Pulmonary artery endothelial cell (primary cell): ENCODE results near the gene C9orf85. TPM values are rescaled to one million over a fixed set of nuclear protein-coding genes. Genes with fewer than 3 reads are reported as not detected.
"Not testable (repeated sequence)": the region's sequence is repeated elsewhere in the genome, so short reads cannot be mapped to it uniquely, and the experiment has no call there.

Experiments
- DNase-seq: peaks from one replicate; pipeline ENCODE4 v3.0.0-alpha.2; 2011; ENCODE audit warnings: low read depth, low spot score
- total RNA-seq: library from RNA; depleted of rRNA; stranded (reverse); fragments of >200 nt; gene quantifications from 2 replicates; pipeline ENCODE4 v1.2.3, GENCODE V29; 2014

C9orf85 gene
- total RNA-seq, 1 donor from 2014 or later, result 11.3 TPM

- no peak for DNase-seq
Observed at GRCh38 chr9:72006501-72006900, 95.1 kb downstream of the C9orf85 start.

- DNase-seq, result not testable (repeated sequence)
Observed at GRCh38 chr9:72007726-72008125, 96.3 kb downstream of the C9orf85 start.

GRCh38 chr9:72012646-72013045 lies 101.2 kb downstream of the C9orf85 start:
- DNase-seq, result no peak

GRCh38 chr9:72013292-72013760 lies 101.9 kb downstream of the C9orf85 start:
- DNase-seq, result no peak

- DNase-seq, result no peak
Observed at GRCh38 chr9:72022841-72023240, 111.4 kb downstream of the C9orf85 start.

Other genes with a start within 250 kb of the C9orf85 start
- 75.6 and 153 TPM in 2 replicates for gene CEMIP2, start 143.1 kb upstream of the C9orf85 start, total RNA-seq
- 26.1 and 29.8 TPM in 2 replicates for gene ABHD17B, start 446 bp upstream of the C9orf85 start, total RNA-seq
- not detected in 2 replicates for gene C9orf57, start 149.0 kb downstream of the C9orf85 start, total RNA-seq
- not detected in 2 replicates for gene GDA, start 237.8 kb downstream of the C9orf85 start, total RNA-seq